CD4-positive, alpha-beta T cell (primary cell): Measurements from ENCODE around the gene MGAT5B. TPM values are rescaled to one million over a fixed set of nuclear protein-coding genes. Genes with fewer than 3 reads are reported as not detected.

ENCODE experiments used
- ATAC-seq: fragments of 200-7000 bp; cut with Tn5 transposase; one replicate; pipeline ENCODE4 v1.10.0; 2022; ENCODE audit warnings: mild to moderate bottlenecking; ENCODE audit not compliant: poor library complexity
- CTCF ChIA-PET: fragments of 350-600 bp; sonication (Branson Sonifier 250); formaldehyde crosslinking; loops from one replicate; lab custom pipeline; 2021; ENCODE audit warnings: antibody characterized with exemption, inconsistent platforms; lab: Charles Lee
- POLR2A ChIA-PET: fragments of 350-600 bp; sonication (Branson Sonifier 250); formaldehyde crosslinking; loops from one replicate; lab custom pipeline; 2021; ENCODE audit warnings: antibody characterized with exemption, inconsistent platforms; lab: Charles Lee
- DNase-seq, 14 experiments: peaks; one replicate each; pipeline ENCODE4 v3.0.0-alpha.2; 2013 to 2020; ENCODE audit warnings: mixed read lengths in 2 of 14
- H3K27ac ChIP-seq, 2 donors: one replicate each; pipeline versions ENCODE4 v1.5.1 to v1.7.0; 2013; ENCODE audit warnings: low read length in 2 of 2, low read depth in 1 of 2, mild to moderate bottlenecking in 1 of 2
- H3K27me3 ChIP-seq, 2 experiments: 1 replicate in 1 of 2; 2 replicates in 1 of 2; pipeline versions ENCODE4 v1.6.1 to v1.7.0; 2013; ENCODE audit warnings: low read length in 2 of 2, control low read depth in 1 of 2, mild to moderate bottlenecking in 1 of 2, moderate library complexity in 1 of 2; ENCODE audit not compliant: insufficient read depth in 2 of 2, control insufficient read depth in 1 of 2
- H3K36me3 ChIP-seq: one replicate; pipeline ENCODE4 v1.6.1; 2013; ENCODE audit warnings: low read length, control low read depth; ENCODE audit not compliant: insufficient read depth
- H3K4me1 ChIP-seq: one replicate; pipeline ENCODE4 v1.6.1; 2013; ENCODE audit warnings: low read length, control low read depth; ENCODE audit not compliant: insufficient read depth
- H3K4me3 ChIP-seq: one replicate; pipeline ENCODE4 v1.5.1; 2013; ENCODE audit warnings: mild to moderate bottlenecking, low read length, moderate library complexity
- H3K9me3 ChIP-seq, 2 experiments: 1 replicate in 1 of 2; 2 replicates in 1 of 2; pipeline versions ENCODE4 v1.6.1 to v1.7.0; 2013; ENCODE audit warnings: low read length in 2 of 2, mild to moderate bottlenecking in 2 of 2, control low read depth in 1 of 2, moderate library complexity in 1 of 2; ENCODE audit not compliant: control insufficient read depth in 1 of 2, insufficient read depth in 1 of 2
- H3K27ac Mint-ChIP-seq: one replicate; pipeline ENCODE4 v1.8.0; 2020; ENCODE audit warnings: mixed read lengths
- H3K27me3 Mint-ChIP-seq: one replicate; pipeline ENCODE4 v1.8.0; 2021; ENCODE audit warnings: mixed read lengths
- H3K36me3 Mint-ChIP-seq: one replicate; pipeline ENCODE4 v1.8.0; 2021; ENCODE audit warnings: low read depth, mixed read lengths
- H3K4me1 Mint-ChIP-seq: one replicate; pipeline ENCODE4 v1.8.0; 2021; ENCODE audit warnings: low read depth, mixed read lengths
- H3K4me3 Mint-ChIP-seq: one replicate; pipeline ENCODE4 v1.8.0; 2020; ENCODE audit warnings: mild to moderate bottlenecking, mixed read lengths
- H3K9me3 Mint-ChIP-seq: one replicate; pipeline ENCODE4 v1.8.0; 2020; ENCODE audit warnings: mixed read lengths
- CTCF ChIP-seq: fragments of 200-600 bp; IDR thresholded peaks from one replicate; pipeline ENCODE4 v1.8.0; 2022; ENCODE audit warnings: antibody characterized with exemption, mild to moderate bottlenecking
- intact Hi-C, 2 experiments: fragments of 100-400 bp; cut with DNase I in 1 of 2; cut with micrococcal nuclease in 1 of 2; formaldehyde crosslinking; loops; one replicate each; pipeline versions ENCODE4 v1.15.1 to v1.9.0; 2023 to 2025; cut with DNase I, micrococcal nuclease
- total RNA-seq, 174 experiments: library from RNA in 2 of 174; stranded (reverse) in 2 of 174; gene quantifications; one replicate each; pipeline ENCODE4 v1.2.3 and lab custom pipeline; 2021 to 2026

The MGAT5B gene
- total RNA-seq, 2 experiments from 2014 or later, result 0.28 to 0.77 TPM

- no peak overlapping the region for H3K4me3 ChIP-seq
- Mint-ChIP-seq H3K27me3 (peaks cover 11% of the 10 kb centered on the region), H3K27ac (no peak overlapping the region), H3K4me3 (no peak overlapping the region), H3K9me3 (no peaks in the 10 kb centered on the region), H3K36me3 (no peaks in the 10 kb centered on the region), H3K4me1 (no peaks in the 10 kb centered on the region)
- peak in 11 of 14 experiments; percentile 12 to 55 (median 26) for DNase-seq
- no peak for ATAC-seq
- H3K27me3 ChIP-seq, result no peaks in the 10 kb centered on the region
- intact Hi-C loops, result no loop called here
- POLR2A ChIA-PET, result no interaction called here
- H3K36me3 ChIP-seq, result no peaks in the 10 kb centered on the region
- no peak for TF ChIP-seq CTCF
- H3K4me1 ChIP-seq, result no peaks in the 10 kb centered on the region
- no peak overlapping the region for H3K27ac ChIP-seq
- H3K9me3 ChIP-seq, result no peaks in the 10 kb centered on the region
- CTCF ChIA-PET, result no interaction called here
Measured at GRCh38 chr17:76909971-76910760, 42.0 kb downstream of the MGAT5B start.

- no peak for ATAC-seq
Measured at GRCh38 chr17:76911299-76912017, 43.3 kb downstream of the MGAT5B start.

More at GRCh38 chr17:76911299-76912017, 43.3 kb downstream of the MGAT5B start:
- no peak for TF ChIP-seq CTCF
- Mint-ChIP-seq H3K4me1 (no peaks in the 10 kb centered on the region), H3K4me3 (no peak overlapping the region), H3K27ac (no peak overlapping the region), H3K9me3 (no peaks in the 10 kb centered on the region), H3K27me3 (peaks cover 11% of the 10 kb centered on the region), H3K36me3 (no peaks in the 10 kb centered on the region)
- CTCF ChIA-PET, result no interaction called here
- no peak for DNase-seq
- Histone ChIP-seq H3K4me3 (no peak overlapping the region), H3K4me1 (no peaks in the 10 kb centered on the region), H3K27ac (no peak overlapping the region), H3K27me3 (no peaks in the 10 kb centered on the region), H3K9me3 (no peaks in the 10 kb centered on the region), H3K36me3 (no peaks in the 10 kb centered on the region)
- intact Hi-C loops, result no loop called here
- POLR2A ChIA-PET, result no interaction called here
